Peyer's patch (tissue), 4 donors: ENCODE measurements around the gene PCNT. TPM values are rescaled to one million over a fixed set of nuclear protein-coding genes. Genes with fewer than 3 reads are reported as not detected.

Experiments used
- DNase-seq, 3 donors: peaks; one replicate each; pipeline ENCODE4 v3.0.0-alpha.2; 2017 to 2019
- H3K27ac ChIP-seq, 4 donors: fragments of 200-600 bp; sonication (generic); one replicate each; pipeline ENCODE4 v1.5.1; 2016 to 2019
- H3K27me3 ChIP-seq, 2 donors: fragments of 200-600 bp; sonication (generic); one replicate each; pipeline ENCODE4 v1.5.1; 2019
- H3K36me3 ChIP-seq, 3 donors: fragments of 200-600 bp; sonication (generic); one replicate each; pipeline ENCODE4 v1.5.1; 2016 to 2019
- H3K4me1 ChIP-seq, 4 donors: fragments of 200-600 bp; sonication (generic); one replicate each; pipeline ENCODE4 v1.5.1; 2016 to 2019
- H3K4me3 ChIP-seq, 4 donors: fragments of 200-600 bp; sonication (generic); 1 replicate in 3 of 4; 2 replicates in 1 of 4; pipeline ENCODE4 v1.5.1; 2016 to 2019; ENCODE audit warnings: mild to moderate bottlenecking in 1 of 4
- H3K9me3 ChIP-seq, 4 donors: fragments of 200-600 bp; sonication (generic); one replicate each; pipeline ENCODE4 v1.5.1; 2016 to 2019; ENCODE audit warnings: mild to moderate bottlenecking in 1 of 4
- POLR2A ChIP-seq, 2 donors: fragments of 450-650 bp; IDR thresholded peaks; one replicate each; pipeline ENCODE4 v1.5.1; 2017; ENCODE audit warnings: antibody characterized with exemption in 2 of 2, mild to moderate bottlenecking in 2 of 2, moderate library complexity in 2 of 2
- total RNA-seq, 4 donors: library from RNA; depleted of rRNA; stranded (reverse); fragments of >200 nt; gene quantifications; one replicate each; pipeline ENCODE4 v1.1.0, GENCODE V29; 2016
- TF ChIP-seq, protein P1 (sequence below), 6 experiments: fragments of 450-650 bp in 4 of 6; fragments of 200-600 bp in 2 of 6; sonication (generic) in 1 of 6; IDR thresholded peaks; one replicate each; pipeline ENCODE4 v1.5.1; 2017 to 2019; ENCODE audit warnings: antibody characterized with exemption in 6 of 6, mild to moderate bottlenecking in 3 of 6, moderate library complexity in 1 of 6

Gene PCNT
- total RNA-seq, 4 donors from 2014 or later, result 29.2 to 119 (median 59.5) TPM

DNA sequence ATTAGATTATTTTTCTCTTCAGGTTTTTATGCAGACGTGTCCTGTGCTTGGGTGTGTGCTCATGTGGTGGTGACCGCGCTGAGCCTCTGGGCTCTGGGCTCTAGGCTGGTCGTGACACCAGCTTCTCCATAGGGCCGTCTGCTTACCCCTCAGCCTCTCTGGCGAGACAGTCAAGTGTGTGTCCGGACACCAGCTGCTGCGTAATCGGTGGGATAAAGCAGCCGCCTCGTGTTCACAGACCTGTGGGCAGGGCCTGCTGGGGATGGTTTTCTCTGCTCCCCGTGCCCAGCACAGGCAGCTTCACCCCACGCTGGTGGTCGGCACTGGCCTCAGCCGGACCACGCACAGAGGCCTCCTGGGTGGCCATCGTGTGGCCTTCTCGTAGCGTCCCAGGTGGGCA is 101.1 kb downstream of the PCNT start:
- H3K4me1 ChIP-seq, result no peaks in the 10 kb centered on the region
- no peak for TF ChIP-seq POLR2A (IDR thresholded peaks at IDR 0.05)
- TF ChIP-seq, protein P1, sequence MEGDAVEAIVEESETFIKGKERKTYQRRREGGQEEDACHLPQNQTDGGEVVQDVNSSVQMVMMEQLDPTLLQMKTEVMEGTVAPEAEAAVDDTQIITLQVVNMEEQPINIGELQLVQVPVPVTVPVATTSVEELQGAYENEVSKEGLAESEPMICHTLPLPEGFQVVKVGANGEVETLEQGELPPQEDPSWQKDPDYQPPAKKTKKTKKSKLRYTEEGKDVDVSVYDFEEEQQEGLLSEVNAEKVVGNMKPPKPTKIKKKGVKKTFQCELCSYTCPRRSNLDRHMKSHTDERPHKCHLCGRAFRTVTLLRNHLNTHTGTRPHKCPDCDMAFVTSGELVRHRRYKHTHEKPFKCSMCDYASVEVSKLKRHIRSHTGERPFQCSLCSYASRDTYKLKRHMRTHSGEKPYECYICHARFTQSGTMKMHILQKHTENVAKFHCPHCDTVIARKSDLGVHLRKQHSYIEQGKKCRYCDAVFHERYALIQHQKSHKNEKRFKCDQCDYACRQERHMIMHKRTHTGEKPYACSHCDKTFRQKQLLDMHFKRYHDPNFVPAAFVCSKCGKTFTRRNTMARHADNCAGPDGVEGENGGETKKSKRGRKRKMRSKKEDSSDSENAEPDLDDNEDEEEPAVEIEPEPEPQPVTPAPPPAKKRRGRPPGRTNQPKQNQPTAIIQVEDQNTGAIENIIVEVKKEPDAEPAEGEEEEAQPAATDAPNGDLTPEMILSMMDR (IDR thresholded peaks at IDR 0.05), result no peak
- H3K36me3 ChIP-seq, result peaks cover 0 to 56% (median 0%) of the 10 kb centered on the region in 3 donors
- no peaks in the 10 kb centered on the region for H3K9me3 ChIP-seq
- H3K27ac ChIP-seq, result peak overlapping the region in 3 of 4 donors; percentile 44 to 72 (median 58)
- H3K27me3 ChIP-seq, result no peaks in the 10 kb centered on the region
- no peak overlapping the region for H3K4me3 ChIP-seq
- no peak for DNase-seq

DNA sequence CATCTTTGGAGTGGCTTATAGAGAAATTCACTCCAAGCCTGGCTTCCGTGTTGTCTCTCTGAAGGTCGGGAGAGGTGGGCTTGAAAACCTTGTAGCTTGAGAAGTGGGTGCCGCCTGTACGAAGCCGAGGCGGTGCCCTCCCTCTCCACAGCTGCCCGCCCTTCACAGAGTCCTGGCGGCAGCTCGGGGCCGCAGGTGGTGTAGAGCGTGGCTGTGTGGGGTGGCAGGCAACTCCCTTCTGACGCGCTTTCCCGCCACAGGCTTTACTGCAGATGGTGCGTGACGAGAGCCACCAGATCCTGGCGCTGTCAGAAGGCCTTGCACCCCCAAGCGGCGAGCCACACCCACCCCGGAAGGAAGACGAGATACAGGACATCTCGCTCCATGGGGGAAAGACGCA is 101.6 kb downstream of the PCNT start:
- Histone ChIP-seq H3K36me3 (peaks cover 0 to 58% (median 0%) of the 10 kb centered on the region in 3 donors), H3K4me3 (no peak overlapping the region), H3K27me3 (no peaks in the 10 kb centered on the region), H3K4me1 (no peaks in the 10 kb centered on the region), H3K9me3 (no peaks in the 10 kb centered on the region), H3K27ac (peak overlapping the region in 3 of 4 donors; percentile 44 to 72 (median 58))
- TF ChIP-seq, protein P1 (IDR thresholded peaks at IDR 0.05), result no peak
- no peak for TF ChIP-seq POLR2A (IDR thresholded peaks at IDR 0.05)
- DNase-seq, result peak in 1 of 3 donors; percentile 49

DNA sequence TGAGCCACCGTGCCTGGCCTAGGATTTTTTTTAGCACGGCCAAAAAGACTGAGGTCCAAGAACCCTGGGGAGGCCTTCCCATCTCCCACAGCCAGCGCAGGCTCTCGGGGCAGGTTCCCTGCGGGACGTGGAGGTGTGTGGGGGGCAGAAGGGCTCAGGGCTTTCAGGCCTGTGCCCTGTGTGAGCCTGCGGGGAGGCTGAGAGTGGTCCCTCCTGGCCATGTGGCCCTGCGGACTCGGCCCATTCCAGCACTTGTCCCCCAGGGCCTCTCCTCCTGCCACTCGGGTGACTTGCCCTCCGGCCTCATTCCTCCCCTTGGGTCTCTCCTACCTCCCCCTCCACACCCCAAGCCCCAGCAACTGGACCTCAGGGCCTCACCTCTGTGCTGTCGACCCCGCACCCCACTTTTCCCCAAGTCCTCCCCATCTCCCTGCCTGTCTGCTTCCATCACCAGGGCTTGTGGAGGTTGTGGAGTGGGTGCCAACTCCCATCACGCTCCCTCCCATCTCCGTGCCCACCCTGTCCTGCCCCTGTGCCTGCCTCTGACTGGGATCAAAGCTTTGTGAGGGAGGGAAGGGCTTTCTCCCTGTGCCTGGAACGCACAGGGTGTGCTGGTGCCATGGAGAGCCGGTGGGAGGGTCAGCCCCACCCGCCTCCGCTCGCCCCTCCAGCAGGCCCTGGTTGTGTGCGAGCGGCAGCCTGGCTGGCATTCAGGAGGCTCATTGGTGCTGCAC is 102.5 kb downstream of the PCNT start:
- Histone ChIP-seq H3K4me3 (no peak overlapping the region), H3K27ac (peak overlapping the region in 1 of 4 donors; percentile 5), H3K27me3 (no peaks in the 10 kb centered on the region), H3K36me3 (peaks cover 0 to 60% (median 0%) of the 10 kb centered on the region in 3 donors), H3K9me3 (no peaks in the 10 kb centered on the region), H3K4me1 (no peaks in the 10 kb centered on the region)
- no peak for DNase-seq
- TF ChIP-seq, protein P1 (IDR thresholded peaks at IDR 0.05), result no peak
- TF ChIP-seq POLR2A (IDR thresholded peaks at IDR 0.05), result no peak

DNA sequence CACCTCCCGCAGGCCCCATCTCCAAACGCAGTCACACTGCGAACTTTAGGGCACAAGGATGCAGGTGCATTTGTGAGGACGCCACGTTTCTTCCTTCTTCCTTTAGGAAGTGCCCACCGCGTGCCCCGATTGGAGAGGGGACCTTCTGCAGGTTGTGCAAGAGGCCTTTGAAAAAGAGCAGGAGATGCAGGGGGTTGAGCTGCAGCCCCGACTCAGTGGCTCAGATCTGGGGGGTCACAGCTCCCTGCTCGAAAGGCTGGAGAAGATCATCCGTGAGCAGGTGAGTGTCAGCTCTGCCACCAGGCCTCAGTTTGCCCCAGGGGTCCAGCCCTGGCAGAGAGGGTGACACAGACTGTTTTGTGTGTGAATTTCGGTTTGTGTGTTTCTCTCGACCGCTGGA is 103.6 kb downstream of the PCNT start:
- no peaks in the 10 kb centered on the region for H3K27me3 ChIP-seq
- peaks cover 0 to 59% (median 0%) of the 10 kb centered on the region in 3 donors for H3K36me3 ChIP-seq
- H3K4me1 ChIP-seq, result no peaks in the 10 kb centered on the region
- no peaks in the 10 kb centered on the region for H3K9me3 ChIP-seq
- H3K4me3 ChIP-seq, result no peak overlapping the region
- TF ChIP-seq, protein P1 (IDR thresholded peaks at IDR 0.05), result no peak
- TF ChIP-seq POLR2A (IDR thresholded peaks at IDR 0.05), result no peak
- DNase-seq, result no peak
- H3K27ac ChIP-seq, result no peak overlapping the region

DNA sequence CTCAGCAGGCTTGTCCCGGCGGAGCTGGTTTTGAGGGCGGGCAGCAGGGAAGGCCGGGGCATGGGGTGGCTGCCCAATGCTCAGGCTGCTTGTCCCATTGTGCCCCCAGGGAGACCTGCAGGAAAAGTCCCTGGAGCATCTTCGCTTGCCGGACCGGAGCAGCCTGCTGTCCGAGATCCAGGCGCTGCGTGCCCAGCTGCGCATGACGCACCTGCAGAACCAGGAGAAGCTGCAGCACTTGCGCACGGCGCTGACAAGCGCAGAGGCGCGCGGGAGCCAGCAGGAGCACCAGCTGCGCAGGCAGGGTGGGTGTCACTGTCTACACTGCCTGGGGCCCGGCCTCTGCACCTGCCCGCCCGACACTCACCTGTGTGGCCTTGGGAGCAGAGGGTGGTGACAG is 104.3 kb downstream of the PCNT start:
- no peak overlapping the region for H3K4me3 ChIP-seq
- no peaks in the 10 kb centered on the region for H3K27me3 ChIP-seq
- TF ChIP-seq, protein P1 (IDR thresholded peaks at IDR 0.05), result no peak
- TF ChIP-seq POLR2A (IDR thresholded peaks at IDR 0.05), result no peak
- no peak overlapping the region for H3K27ac ChIP-seq
- H3K4me1 ChIP-seq, result no peaks in the 10 kb centered on the region
- no peak for DNase-seq
- peaks cover 0 to 63% (median 0%) of the 10 kb centered on the region in 3 donors for H3K36me3 ChIP-seq
- H3K9me3 ChIP-seq, result no peaks in the 10 kb centered on the region
